GM21381 (cell line): Measurements from ENCODE around the gene THEM5.

Source experiments
- ATAC-seq: cut with Tn5 transposase; IDR thresholded peaks from one replicate; pipeline ENCODE4 v1.9.1; 2021; ENCODE audit warnings: mild to moderate bottlenecking, moderate library complexity; ENCODE audit not compliant: unreplicated experiment

Gene THEM5

GRCh38 chr1:151803164-151803563, 50.3 kb downstream of the THEM5 start:
- ATAC-seq: no peak

- no peak for ATAC-seq
These were observed 51.1 kb downstream of the THEM5 start for GRCh38 chr1:151802372-151802771.

- ATAC-seq: no peak
These were observed 51.7 kb downstream of the THEM5 start for GRCh38 chr1:151801846-151802245.

- ATAC-seq: no peak
These were observed 52.1 kb downstream of the THEM5 start for GRCh38 chr1:151801310-151801820.

- ATAC-seq: no peak
These were observed 52.7 kb downstream of the THEM5 start for GRCh38 chr1:151800830-151801229.

- no peak for ATAC-seq
These were observed 54.1 kb downstream of the THEM5 start for GRCh38 chr1:151799179-151800022.

GRCh38 chr1:151798571-151798970, 54.9 kb downstream of the THEM5 start:
- ATAC-seq: no peak
